NK-92 (cell line): ENCODE measurements around the gene ZNF672.
"Not testable (repeated sequence)": the region's sequence is repeated elsewhere in the genome, so short reads cannot be mapped to it uniquely, and the experiment has no call there.

Experiments
- DNase-seq: peaks from one replicate; lab custom pipeline; 2025; ENCODE audit not compliant: unreplicated experiment; lab: John Stamatoyannopoulos, UW

The ZNF672 gene

DNA sequence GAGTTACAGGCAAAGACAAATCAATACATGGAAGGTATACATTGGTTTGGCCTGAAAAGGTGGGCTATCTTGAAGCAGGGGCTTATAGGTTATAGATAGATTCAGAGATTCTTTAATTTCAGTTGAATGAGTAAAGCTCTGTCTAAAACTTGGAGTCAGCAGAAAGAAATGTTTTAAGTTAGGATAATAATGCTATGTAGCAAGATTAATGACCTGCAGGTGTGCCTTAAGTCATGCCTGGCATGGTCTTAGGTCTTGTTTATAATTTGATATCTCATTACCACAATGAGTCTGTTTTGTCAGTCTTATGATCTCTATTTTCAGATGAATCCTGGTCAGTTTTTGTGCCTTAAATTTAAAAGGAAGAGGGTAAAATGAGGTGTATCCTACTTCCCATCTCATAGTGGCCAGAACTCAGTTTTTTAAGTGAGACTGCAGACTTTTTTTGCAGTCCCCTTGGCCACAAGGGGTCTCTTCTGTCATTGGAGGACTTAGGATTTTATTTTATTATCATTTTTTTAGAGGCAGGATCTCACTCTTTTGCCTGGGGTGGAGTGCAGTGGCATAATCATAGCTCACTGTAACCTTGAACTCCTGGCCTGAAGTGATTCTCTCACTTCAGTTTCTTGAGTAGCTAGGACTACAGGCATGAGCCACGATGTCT lies 46.7 kb downstream of the ZNF672 start:
- DNase-seq: no peak

DNA sequence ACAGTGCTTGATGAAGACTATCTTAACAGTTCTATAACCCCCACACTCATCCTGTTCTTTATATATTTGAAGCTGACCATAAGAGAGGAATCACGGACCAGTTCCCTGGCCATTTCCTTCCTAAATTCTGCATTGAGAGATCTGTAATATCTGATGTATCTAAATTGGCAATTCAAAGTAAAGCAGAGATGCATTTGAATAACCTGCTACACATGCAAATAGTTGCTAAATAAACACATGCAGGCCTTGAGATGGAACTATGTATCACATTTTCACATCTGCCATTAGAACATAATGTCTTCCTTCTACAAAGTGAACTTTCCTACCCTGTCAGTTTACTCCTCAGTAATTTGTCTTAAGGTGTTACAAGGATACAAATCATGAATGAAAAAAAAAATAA lies 47.6 kb downstream of the ZNF672 start:
- no peak for DNase-seq

DNA sequence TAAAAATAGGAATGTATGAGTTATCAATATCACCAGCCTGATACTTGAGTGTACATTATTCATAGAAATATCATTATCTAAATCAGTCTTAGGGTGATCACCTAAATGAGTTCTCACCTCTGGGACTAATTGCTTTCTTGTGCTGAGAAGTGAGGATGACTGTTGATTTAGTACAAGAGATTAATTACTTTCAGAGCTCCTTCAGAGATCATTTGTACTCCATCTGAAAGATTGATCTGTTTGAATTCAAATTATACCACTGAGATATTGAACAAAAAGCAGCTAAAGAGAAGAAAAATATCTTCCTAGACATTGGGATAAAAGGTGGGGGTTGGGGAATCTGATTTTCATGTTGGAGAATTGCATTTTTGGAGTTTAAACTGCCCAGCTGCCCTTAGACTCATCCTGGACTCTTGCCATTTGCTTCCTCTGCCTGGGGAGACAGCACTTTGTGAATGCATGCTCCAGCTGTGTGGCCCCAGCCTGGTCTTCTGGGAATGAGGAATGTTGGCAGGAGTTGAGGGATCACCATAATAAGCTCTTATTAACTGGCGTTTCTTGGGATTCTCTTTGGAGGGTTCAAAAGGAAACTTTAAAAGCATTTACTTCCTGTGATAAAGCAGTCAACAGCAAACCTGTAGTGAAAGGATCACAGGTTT lies 48.3 kb downstream of the ZNF672 start:
- DNase-seq: no peak

DNA sequence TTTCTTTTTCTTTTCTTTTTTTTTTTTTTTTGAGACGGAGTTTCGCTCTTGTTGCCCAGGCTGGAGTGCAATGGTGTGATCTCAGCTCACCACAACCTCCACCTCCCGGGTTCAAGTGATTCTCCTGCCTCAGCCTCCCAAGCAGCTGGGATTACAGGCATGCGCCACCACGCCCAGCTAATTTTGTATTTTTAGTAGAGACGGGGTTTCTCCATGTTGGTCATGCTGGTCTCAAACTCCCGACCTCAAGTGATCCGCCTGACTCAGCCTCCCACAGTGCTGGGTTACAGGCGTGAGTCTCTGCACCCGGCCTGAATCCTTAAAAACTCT lies 51.9 kb downstream of the ZNF672 start:
- not testable (repeated sequence) for DNase-seq

DNA sequence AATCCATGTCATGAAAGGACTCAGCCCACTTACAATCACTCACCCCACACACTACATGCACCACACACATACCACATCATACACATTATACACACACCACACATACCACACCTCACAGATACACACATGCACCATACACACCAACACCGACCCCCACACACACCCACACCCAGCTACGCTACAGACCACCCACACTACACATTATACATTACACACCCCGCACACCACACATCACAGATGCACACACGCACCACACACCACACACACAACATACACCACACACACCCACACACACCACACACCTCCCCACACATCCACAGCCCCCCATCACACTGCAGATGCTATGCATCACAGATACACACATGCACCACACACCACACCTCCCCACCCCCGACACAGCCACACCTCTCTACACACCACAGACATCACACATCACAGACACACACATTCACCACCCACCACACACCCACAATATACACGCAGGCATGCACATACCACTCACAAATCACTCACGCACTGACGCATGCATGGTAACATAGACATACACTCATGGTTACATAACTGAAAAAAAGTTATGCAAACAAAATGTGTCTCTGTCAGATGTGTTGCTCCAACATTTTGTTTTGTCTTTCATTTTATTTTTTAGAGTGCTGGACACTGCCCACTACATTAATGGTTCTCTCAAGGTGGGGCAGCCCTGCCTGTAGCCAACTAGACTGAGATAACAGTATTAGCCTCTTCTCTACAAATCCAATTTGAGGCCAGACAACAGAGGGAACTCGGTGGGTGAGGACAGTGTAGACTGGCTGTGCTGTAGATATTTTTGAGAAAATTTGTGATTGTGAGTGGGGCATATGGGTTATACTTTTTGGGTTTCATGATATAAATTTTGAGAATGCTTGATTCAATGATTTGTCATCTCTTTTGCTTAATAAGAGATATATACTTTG lies 52.8 kb downstream of the ZNF672 start:
- no peak for DNase-seq

DNA sequence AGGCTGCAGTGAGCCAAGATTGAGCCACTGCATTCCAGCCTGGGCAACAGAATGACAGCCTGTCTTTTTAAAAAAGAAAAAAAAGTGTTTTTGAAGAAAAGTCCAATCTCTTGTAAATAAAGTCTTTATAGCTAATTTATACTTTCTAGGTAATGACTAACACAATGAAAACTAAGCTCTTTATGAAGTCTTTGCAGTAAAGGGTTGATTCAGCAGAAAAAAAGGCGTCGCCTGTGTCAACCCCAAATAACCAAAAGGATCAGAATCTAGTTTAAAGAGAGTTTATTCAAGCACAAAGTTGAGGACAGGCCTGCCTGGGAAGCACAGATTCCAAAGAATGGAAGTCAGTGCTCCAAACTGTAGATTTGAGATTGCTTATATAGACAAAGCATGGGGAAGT lies 53.7 kb downstream of the ZNF672 start:
- no peak for DNase-seq

DNA sequence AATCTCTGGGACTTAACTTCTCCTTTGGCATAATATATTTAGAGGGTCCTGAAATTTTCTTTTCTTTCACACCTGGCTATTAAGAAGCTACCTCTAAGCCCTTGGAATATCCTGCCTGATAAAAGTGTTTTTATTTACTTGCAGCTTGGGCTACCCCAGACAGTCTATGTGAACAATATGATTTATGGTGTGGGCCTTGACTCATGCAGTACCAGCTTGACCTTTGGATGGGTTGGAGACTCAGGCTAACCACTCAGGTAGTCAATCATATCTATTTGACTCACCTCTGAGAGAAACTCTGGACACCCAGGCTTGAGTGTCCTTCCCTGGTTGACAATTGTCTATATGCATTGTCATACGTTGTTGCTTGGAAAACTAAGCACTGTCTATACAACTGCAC lies 54.6 kb downstream of the ZNF672 start:
- DNase-seq: no peak

DNA sequence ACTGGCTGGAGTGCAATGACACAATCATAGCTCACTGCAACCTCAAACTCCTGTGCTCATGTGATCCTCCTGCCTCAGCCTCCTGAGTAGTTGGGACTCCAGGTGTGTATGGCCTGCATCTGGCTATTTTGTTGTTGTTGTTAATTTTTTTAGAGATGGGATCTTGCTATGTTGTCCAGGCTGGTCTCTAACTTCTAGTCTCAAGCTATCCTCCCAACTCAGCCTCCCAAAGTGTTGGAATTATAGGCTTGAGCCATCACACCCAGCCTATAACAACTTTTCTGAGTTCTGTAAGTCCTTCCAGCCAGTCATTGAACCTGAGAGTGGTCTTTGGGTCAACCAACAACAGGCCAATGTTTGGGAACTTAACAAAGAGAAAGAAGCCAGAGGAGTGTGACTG lies 56.8 kb downstream of the ZNF672 start:
- DNase-seq: no peak

DNA sequence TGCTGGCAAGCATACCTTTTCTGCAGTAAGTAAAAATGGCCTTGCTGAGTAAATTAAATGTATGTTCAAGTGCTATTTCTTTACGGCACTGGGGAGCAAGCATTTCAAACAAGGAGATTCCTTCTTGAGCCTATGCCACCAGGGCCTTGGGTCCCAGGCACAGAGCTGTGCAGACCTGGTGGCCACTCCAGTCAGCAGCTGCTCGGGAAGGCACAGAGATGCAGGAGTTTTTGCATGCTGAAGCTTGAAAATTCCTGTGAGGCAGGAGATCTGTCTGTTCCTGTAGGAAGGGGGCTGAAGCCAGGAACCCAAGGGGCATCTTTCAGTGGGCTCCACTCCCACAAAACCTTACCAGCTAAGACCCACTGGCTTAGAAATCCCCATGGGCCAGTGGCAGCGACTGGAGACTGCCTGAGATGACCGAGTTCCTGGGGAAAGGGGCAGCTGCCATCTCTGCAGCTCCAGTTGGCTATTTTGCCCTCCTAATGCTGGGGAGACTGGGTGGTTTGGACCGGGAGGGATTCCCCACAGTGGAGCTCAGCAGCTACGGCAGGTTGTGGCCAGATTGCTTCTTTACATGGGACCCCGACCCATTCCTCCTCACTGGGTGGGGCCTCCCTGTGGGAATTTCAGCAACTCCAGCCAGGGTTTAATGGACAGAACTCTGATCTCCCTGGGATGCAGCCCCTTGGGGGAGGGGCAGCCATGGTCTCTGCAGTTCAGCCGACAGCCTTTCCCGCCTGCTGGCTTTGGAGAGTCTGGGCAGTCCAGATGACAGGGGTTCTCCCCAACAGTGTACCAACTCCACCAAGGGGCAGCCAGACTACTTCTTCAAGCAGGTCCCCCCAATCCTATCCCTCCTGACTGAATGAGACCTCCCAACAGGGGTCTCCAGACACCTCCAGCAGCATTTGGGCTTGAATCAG lies 59.7 kb downstream of the ZNF672 start:
- no peak for DNase-seq
